Measurements from ENCODE around the gene RNF145.

DNA sequence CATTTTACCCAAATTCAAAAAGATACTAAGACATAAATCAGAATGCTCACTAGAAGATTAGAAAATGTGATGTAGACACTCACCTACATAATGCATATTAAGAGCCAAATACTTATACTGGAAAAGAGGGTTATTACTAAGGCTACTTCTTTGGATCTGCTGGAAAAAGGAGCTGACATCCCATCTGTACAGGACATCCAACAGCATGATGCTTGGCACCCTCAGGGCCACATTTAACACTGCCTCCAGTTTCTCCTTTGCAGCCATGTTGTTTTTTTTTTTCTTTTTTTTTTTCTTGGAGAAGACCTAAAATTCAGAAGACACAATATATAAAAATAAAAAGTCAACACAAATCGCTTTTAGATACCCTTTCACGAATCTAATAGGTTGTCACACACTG, 6.0 kb downstream of the RNF145 start:
- TF ChIP-seq, protein P1, sequence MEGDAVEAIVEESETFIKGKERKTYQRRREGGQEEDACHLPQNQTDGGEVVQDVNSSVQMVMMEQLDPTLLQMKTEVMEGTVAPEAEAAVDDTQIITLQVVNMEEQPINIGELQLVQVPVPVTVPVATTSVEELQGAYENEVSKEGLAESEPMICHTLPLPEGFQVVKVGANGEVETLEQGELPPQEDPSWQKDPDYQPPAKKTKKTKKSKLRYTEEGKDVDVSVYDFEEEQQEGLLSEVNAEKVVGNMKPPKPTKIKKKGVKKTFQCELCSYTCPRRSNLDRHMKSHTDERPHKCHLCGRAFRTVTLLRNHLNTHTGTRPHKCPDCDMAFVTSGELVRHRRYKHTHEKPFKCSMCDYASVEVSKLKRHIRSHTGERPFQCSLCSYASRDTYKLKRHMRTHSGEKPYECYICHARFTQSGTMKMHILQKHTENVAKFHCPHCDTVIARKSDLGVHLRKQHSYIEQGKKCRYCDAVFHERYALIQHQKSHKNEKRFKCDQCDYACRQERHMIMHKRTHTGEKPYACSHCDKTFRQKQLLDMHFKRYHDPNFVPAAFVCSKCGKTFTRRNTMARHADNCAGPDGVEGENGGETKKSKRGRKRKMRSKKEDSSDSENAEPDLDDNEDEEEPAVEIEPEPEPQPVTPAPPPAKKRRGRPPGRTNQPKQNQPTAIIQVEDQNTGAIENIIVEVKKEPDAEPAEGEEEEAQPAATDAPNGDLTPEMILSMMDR (IDR thresholded peaks at IDR 0.05), result no peak
- TF ChIP-seq EZH2 (IDR thresholded peaks at IDR 0.05; ENCODE audit: borderline replicate concordance, insufficient read depth, low read depth, low read length, poor library complexity, severe bottlenecking), result no peak
